Panc1 (cell line): Measurements from ENCODE around the gene TAT. TPM values are rescaled to one million over a fixed set of nuclear protein-coding genes. Genes with fewer than 3 reads are reported as not detected.

Experiments used
- ATAC-seq: fragments of 200-7000 bp; cut with Tn5 transposase; 2 replicates; pipeline ENCODE4 v1.9.1; 2020; ENCODE audit warnings: mild to moderate bottlenecking, moderate library complexity
- BruUV-seq: library from RNA; stranded (reverse); fragments of 400-500 nt; replicated peaks from 2 replicates; lab custom pipeline; 2021; lab: Mats Ljungman, UMichigan
- CTCF ChIA-PET: fragments of 300-600 bp; sonication (Branson Sonifier 250); formaldehyde crosslinking; loops from one replicate; lab custom pipeline; 2022; ENCODE audit warnings: antibody characterized with exemption; lab: Charles Lee
- POLR2A ChIA-PET: fragments of 300-600 bp; sonication (Branson Sonifier 250); formaldehyde crosslinking; loops from one replicate; lab custom pipeline; 2022; ENCODE audit warnings: antibody characterized with exemption; lab: Charles Lee
- DNase-seq: peaks from one replicate; pipeline ENCODE4 v3.0.0-alpha.2; 2010; ENCODE audit warnings: low read depth, low spot score
- H3K27ac ChIP-seq: 2 replicates; pipeline ENCODE4 v1.5.1; 2011; ENCODE audit warnings: mild to moderate bottlenecking, low read length, inconsistent platforms
- H3K27me3 ChIP-seq: fragments of 200-500 bp; sonication (Bioruptor generic); 2 replicates; pipeline ENCODE4 v1.6.0; 2014; ENCODE audit warnings: low read length, inconsistent platforms; ENCODE audit not compliant: control insufficient read depth, insufficient read depth
- H3K36me3 ChIP-seq: fragments of 200-500 bp; sonication (Bioruptor generic); 2 replicates; pipeline ENCODE4 v1.5.1; 2014; ENCODE audit warnings: inconsistent platforms, mild to moderate bottlenecking, low read length, moderate library complexity; ENCODE audit not compliant: control insufficient read depth, insufficient read depth
- H3K4me1 ChIP-seq: 2 replicates; pipeline ENCODE4 v1.5.1; 2011; ENCODE audit warnings: inconsistent platforms, mild to moderate bottlenecking, low read length, moderate library complexity; ENCODE audit not compliant: control insufficient read depth, insufficient read depth
- H3K4me3 ChIP-seq, 2 experiments: 2 replicates each; pipeline ENCODE4 v1.5.1; 2011 to 2012; ENCODE audit warnings: low read depth in 2 of 2, low read length in 2 of 2, mild to moderate bottlenecking in 2 of 2, inconsistent platforms in 1 of 2, moderate library complexity in 1 of 2
- H3K9me3 ChIP-seq: fragments of 200-500 bp; sonication (Bioruptor generic); 2 replicates; pipeline ENCODE4 v1.5.1; 2014; ENCODE audit warnings: low read depth, mild to moderate bottlenecking, inconsistent platforms, low read length, moderate library complexity; ENCODE audit not compliant: control insufficient read depth, insufficient read depth
- POLR2AphosphoS5 ChIP-seq: IDR thresholded peaks from 2 replicates; pipeline ENCODE4 v1.6.1; 2012; ENCODE audit warnings: mild to moderate bottlenecking, low read depth, low read length, moderate library complexity
- SIN3A ChIP-seq: IDR thresholded peaks from 2 replicates; pipeline ENCODE4 v1.6.1; 2012; ENCODE audit warnings: low read depth, mild to moderate bottlenecking, low read length, moderate library complexity, borderline replicate concordance; ENCODE audit not compliant: insufficient read depth
- TCF7L2 ChIP-seq: IDR thresholded peaks from 2 replicates; pipeline ENCODE4 v1.6.1; 2011; ENCODE audit warnings: mild to moderate bottlenecking, low read depth, low read length, inconsistent platforms
- in situ Hi-C: cut with HindIII; loops from 2 replicates; pipeline ENCODE4 v1.10.0; 2016; ENCODE audit warnings: low sequenced_read_pairs, low pct_unique_long_range_greater_than_20kb
- intact Hi-C: fragments of 100-400 bp; cut with micrococcal nuclease; formaldehyde crosslinking; loops from one replicate; pipeline ENCODE4 v1.10.0; 2022; ENCODE audit not compliant: unreplicated experiment
- total RNA-seq: library from RNA; stranded (reverse); gene quantifications from one replicate; pipeline ENCODE4 v1.2.1, GENCODE V29; 2021; ENCODE audit not compliant: unreplicated experiment
- TF ChIP-seq, protein P1 (sequence below), 2 experiments: IDR thresholded peaks; 2 replicates each; pipeline ENCODE4 v1.6.1; 2011 to 2012; ENCODE audit warnings: low read depth in 2 of 2, control low read depth in 1 of 2, low read length in 1 of 2, mild to moderate bottlenecking in 1 of 2, moderate library complexity in 1 of 2; ENCODE audit not compliant: insufficient read depth in 1 of 2
- TF ChIP-seq, protein P2 (sequence below): fragments of 450-650 bp; IDR thresholded peaks from 2 replicates; pipeline ENCODE4 v1.5.1; 2017; ENCODE audit warnings: mild to moderate bottlenecking

TAT gene
- total RNA-seq, 1 experiment from 2014 or later, result 0.49 TPM

DNA sequence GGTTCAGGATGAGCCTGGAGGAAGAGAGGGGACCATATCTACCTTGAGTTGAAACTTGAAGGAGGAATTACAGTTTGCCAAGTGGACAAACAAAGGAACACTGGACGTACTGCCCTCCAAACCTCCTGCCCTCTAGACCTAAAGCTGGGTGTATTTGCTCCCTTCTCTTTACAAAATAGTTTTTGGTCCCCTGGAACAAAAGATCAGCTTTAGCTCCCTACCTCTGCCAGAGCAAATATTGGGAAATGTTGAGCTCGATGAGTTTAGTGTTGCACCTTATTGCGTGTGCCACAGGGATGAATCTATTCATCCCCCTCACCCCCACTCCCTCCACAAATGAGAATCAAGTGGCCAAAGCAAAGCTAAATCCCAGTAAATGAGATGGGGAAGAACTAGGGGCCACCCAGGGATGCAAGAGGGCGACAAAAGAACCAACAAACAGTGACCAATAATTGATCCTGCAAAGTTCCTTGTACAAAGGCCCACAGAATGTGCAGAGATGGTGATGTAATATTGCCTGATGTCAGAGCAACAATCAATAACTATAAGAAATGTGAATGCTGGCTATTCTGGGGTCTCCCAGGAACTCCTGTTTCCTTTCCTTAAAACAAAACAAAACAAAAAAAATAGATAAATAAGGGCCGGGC is 17.2 kb upstream of the TAT start:
- CTCF ChIA-PET, result no interaction called here
- in situ Hi-C loops (no loop called here), intact Hi-C loops (no loop called here)

DNA sequence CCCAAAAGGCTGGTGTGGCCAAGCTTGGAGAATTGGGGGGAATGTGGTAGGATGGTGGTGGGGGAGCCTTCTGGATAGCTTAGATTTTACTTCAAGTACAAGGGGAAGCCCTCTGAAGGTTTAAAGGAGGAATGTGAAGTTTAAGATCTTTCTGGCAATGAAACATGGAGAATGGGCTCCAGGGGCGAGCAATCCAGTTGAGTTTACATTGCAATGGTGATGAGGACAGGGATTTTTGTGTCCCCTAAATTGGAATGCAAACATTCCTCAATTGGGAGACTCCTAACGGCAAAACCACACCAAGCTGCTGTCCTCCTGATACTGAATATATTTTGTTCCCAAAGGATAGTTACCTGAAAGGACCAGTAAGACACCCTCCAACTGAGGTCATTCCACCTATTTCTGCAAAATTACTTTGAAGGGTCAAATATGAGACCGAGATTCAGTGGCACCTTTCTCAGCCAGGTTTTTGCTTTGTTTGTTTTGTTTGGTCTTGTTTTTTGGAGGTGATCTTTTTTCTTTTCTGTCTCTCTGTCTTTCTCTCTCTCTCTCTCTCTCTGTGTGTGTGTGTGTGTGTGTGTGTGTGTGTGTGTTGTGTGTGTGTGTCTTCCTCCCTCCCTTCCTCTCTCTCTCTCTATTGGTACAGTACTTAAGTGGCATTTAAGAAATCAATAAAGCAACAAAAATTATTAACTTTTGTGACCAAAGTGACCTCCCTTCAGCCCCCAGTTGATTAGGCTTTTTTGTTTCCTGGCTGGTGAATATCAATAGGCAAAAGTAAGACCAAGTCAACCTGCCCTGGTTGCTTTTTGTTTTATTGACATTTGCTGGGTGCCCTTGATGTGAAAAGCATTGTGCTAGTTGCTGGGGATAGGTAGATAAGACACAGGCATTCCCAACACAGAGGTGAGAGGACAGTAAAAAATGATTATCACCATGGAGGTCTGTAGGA is 16.4 kb upstream of the TAT start:
- in situ Hi-C loops (no loop called here), intact Hi-C loops (no loop called here)
- no peaks in the 10 kb centered on the region for H3K36me3 ChIP-seq
- ChIA-PET POLR2A (no interaction called here), CTCF (no interaction called here)
- BruUV-seq, result no TSS peak
- H3K27ac ChIP-seq, result no peak overlapping the region
- TF ChIP-seq, protein P1, sequence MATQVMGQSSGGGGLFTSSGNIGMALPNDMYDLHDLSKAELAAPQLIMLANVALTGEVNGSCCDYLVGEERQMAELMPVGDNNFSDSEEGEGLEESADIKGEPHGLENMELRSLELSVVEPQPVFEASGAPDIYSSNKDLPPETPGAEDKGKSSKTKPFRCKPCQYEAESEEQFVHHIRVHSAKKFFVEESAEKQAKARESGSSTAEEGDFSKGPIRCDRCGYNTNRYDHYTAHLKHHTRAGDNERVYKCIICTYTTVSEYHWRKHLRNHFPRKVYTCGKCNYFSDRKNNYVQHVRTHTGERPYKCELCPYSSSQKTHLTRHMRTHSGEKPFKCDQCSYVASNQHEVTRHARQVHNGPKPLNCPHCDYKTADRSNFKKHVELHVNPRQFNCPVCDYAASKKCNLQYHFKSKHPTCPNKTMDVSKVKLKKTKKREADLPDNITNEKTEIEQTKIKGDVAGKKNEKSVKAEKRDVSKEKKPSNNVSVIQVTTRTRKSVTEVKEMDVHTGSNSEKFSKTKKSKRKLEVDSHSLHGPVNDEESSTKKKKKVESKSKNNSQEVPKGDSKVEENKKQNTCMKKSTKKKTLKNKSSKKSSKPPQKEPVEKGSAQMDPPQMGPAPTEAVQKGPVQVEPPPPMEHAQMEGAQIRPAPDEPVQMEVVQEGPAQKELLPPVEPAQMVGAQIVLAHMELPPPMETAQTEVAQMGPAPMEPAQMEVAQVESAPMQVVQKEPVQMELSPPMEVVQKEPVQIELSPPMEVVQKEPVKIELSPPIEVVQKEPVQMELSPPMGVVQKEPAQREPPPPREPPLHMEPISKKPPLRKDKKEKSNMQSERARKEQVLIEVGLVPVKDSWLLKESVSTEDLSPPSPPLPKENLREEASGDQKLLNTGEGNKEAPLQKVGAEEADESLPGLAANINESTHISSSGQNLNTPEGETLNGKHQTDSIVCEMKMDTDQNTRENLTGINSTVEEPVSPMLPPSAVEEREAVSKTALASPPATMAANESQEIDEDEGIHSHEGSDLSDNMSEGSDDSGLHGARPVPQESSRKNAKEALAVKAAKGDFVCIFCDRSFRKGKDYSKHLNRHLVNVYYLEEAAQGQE (IDR thresholded peaks at IDR 0.05; ENCODE audit: insufficient read depth in 1 of 2, low read depth in 2 of 2, low read length in 1 of 2), result no peak
- TF ChIP-seq, protein P2, sequence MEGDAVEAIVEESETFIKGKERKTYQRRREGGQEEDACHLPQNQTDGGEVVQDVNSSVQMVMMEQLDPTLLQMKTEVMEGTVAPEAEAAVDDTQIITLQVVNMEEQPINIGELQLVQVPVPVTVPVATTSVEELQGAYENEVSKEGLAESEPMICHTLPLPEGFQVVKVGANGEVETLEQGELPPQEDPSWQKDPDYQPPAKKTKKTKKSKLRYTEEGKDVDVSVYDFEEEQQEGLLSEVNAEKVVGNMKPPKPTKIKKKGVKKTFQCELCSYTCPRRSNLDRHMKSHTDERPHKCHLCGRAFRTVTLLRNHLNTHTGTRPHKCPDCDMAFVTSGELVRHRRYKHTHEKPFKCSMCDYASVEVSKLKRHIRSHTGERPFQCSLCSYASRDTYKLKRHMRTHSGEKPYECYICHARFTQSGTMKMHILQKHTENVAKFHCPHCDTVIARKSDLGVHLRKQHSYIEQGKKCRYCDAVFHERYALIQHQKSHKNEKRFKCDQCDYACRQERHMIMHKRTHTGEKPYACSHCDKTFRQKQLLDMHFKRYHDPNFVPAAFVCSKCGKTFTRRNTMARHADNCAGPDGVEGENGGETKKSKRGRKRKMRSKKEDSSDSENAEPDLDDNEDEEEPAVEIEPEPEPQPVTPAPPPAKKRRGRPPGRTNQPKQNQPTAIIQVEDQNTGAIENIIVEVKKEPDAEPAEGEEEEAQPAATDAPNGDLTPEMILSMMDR, result no peak
- TF ChIP-seq SIN3A, result no peak
- TF ChIP-seq TCF7L2, result no peak
- TF ChIP-seq POLR2AphosphoS5, result no peak
- ATAC-seq, result no peak
- H3K4me1 ChIP-seq, result no peaks in the 10 kb centered on the region
- H3K27me3 ChIP-seq, result no peaks in the 10 kb centered on the region; the same call in 1 of the 2 replicates
- DNase-seq, result no peak
- no peaks in the 10 kb centered on the region for H3K9me3 ChIP-seq
- no peak overlapping the region for H3K4me3 ChIP-seq

More for the DNA sequence above, 17.2 kb upstream of the TAT start:
- no peaks in the 10 kb centered on the region; the same call in 1 of the 2 replicates for H3K27me3 ChIP-seq
- H3K36me3 ChIP-seq, result no peaks in the 10 kb centered on the region
- H3K4me3 ChIP-seq, result no peak overlapping the region
- H3K4me1 ChIP-seq, result no peaks in the 10 kb centered on the region
- no TSS peak for BruUV-seq
- no peaks in the 10 kb centered on the region for H3K9me3 ChIP-seq
- H3K27ac ChIP-seq, result no peak overlapping the region
- no peak for DNase-seq
- no peak for ATAC-seq
- TF ChIP-seq SIN3A (no peak), TCF7L2 (no peak), POLR2AphosphoS5 (no peak)
- TF ChIP-seq, protein P1 (IDR thresholded peaks at IDR 0.05; ENCODE audit: insufficient read depth in 1 of 2, low read depth in 2 of 2, low read length in 1 of 2), result no peak
- TF ChIP-seq, protein P2, result no peak
- POLR2A ChIA-PET, result no interaction called here
